Glutamatergic neuron (in vitro differentiated cells): ENCODE results near the gene PRR18. TPM values are rescaled to one million over a fixed set of nuclear protein-coding genes. Genes with fewer than 3 reads are reported as not detected.

Source experiments
- DNase-seq: peaks from one replicate; pipeline ENCODE4 v3.0.0; 2022
- H3K27ac Mint-ChIP-seq: one replicate; pipeline ENCODE4 v1.8.0; 2020; ENCODE audit warnings: mild to moderate bottlenecking, mixed read lengths, inconsistent platforms; ENCODE audit not compliant: unreplicated experiment
- H3K27me3 Mint-ChIP-seq: one replicate; pipeline ENCODE4 v1.8.0; 2020; ENCODE audit warnings: mild to moderate bottlenecking, moderate library complexity, mixed read lengths, inconsistent platforms; ENCODE audit not compliant: unreplicated experiment
- H3K36me3 Mint-ChIP-seq: one replicate; pipeline ENCODE4 v1.8.0; 2020; ENCODE audit warnings: mild to moderate bottlenecking, mixed read lengths, inconsistent platforms; ENCODE audit not compliant: unreplicated experiment
- H3K4me1 Mint-ChIP-seq: one replicate; pipeline ENCODE4 v1.8.0; 2020; ENCODE audit warnings: mild to moderate bottlenecking, low read depth, mixed read lengths, inconsistent platforms; ENCODE audit not compliant: unreplicated experiment
- H3K4me3 Mint-ChIP-seq: one replicate; pipeline ENCODE4 v1.8.0; 2020; ENCODE audit warnings: mild to moderate bottlenecking, mixed read lengths, inconsistent platforms; ENCODE audit not compliant: unreplicated experiment
- H3K9me3 Mint-ChIP-seq: one replicate; pipeline ENCODE4 v1.8.0; 2020; ENCODE audit warnings: mild to moderate bottlenecking, moderate library complexity, mixed read lengths, inconsistent platforms; ENCODE audit not compliant: unreplicated experiment
- total RNA-seq: library from RNA; stranded (reverse); fragmentation: NEBNext Ultra II Directional; extraction: Animal tissue kit (Norgen Biotek cat#: 25700); gene quantifications from one replicate; pipeline ENCODE4 v1.2.1, GENCODE V29; 2021; ENCODE audit not compliant: unreplicated experiment
- TF ChIP-seq, protein P1 (sequence below): fragments of 200-600 bp; sonication (generic); IDR thresholded peaks from one replicate; pipeline ENCODE4 v1.5.0; 2021; ENCODE audit not compliant: partially characterized antibody, unreplicated experiment

Gene PRR18
- total RNA-seq, 1 donor from 2014 or later, result not detected

DNA sequence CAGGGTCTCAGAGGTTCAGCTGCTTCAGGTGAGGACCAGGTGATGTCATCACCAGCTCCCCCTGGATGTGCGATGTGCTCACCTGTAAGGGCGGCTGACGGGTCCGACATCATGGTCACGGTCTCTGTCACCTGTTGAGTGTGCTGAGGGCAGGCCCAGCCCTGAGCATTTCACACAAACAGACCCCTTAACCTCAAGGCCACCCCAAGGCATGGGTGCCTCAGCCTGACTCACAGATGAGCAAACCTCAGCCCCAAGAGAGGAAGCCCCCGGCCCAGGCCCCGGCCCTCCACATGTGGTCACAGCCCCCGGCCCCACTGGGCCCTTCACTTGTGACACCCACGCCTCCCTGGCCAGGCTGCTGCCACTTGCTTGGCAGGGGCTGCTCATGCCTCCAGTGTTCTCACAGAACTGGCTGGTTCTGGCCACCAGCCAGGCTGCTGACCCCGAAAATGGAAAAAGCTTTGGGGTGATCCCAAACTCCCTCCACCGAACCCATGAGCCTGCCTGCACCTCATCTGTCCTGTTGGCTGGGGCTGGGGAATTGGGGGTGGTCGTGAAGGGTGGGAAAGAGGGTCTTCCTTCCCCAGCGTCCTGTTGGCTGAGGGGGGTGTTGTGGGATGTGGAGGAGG lies 33.3 kb downstream of the PRR18 start:
- Mint-ChIP-seq H3K27me3 (peaks cover 1% of the 10 kb centered on the region), H3K36me3 (no peaks in the 10 kb centered on the region), H3K27ac (no peak overlapping the region), H3K4me1 (peaks cover 2% of the 10 kb centered on the region), H3K9me3 (peaks cover 2% of the 10 kb centered on the region), H3K4me3 (no peak overlapping the region)
- no peak for DNase-seq
- TF ChIP-seq, protein P1, sequence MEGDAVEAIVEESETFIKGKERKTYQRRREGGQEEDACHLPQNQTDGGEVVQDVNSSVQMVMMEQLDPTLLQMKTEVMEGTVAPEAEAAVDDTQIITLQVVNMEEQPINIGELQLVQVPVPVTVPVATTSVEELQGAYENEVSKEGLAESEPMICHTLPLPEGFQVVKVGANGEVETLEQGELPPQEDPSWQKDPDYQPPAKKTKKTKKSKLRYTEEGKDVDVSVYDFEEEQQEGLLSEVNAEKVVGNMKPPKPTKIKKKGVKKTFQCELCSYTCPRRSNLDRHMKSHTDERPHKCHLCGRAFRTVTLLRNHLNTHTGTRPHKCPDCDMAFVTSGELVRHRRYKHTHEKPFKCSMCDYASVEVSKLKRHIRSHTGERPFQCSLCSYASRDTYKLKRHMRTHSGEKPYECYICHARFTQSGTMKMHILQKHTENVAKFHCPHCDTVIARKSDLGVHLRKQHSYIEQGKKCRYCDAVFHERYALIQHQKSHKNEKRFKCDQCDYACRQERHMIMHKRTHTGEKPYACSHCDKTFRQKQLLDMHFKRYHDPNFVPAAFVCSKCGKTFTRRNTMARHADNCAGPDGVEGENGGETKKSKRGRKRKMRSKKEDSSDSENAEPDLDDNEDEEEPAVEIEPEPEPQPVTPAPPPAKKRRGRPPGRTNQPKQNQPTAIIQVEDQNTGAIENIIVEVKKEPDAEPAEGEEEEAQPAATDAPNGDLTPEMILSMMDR, result no peak

DNA sequence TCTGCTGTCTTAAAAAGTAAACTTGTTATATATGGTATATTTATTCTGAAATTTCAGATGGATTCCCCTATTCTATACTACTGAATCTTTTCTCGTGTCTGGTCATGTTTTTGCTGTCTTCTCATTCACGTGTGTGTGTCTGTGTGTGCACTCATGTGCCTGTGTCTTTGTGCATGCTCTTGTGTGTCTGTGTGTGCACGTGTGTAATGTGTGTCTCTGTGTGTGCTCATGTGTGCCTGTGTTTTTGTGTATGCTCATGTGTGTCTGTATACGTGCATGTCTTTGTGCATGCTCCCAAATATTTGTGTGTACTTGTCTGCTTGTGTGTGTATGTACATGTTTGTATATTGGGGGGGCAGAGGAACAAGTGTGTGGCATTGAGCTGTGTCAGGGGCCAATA lies 34.0 kb downstream of the PRR18 start:
- DNase-seq, result no peak
- Mint-ChIP-seq H3K36me3 (no peaks in the 10 kb centered on the region), H3K4me1 (peaks cover 2% of the 10 kb centered on the region), H3K4me3 (no peak overlapping the region), H3K27ac (no peak overlapping the region), H3K9me3 (peaks cover 2% of the 10 kb centered on the region), H3K27me3 (peaks cover 1% of the 10 kb centered on the region)
- TF ChIP-seq, protein P1, result no peak

DNA sequence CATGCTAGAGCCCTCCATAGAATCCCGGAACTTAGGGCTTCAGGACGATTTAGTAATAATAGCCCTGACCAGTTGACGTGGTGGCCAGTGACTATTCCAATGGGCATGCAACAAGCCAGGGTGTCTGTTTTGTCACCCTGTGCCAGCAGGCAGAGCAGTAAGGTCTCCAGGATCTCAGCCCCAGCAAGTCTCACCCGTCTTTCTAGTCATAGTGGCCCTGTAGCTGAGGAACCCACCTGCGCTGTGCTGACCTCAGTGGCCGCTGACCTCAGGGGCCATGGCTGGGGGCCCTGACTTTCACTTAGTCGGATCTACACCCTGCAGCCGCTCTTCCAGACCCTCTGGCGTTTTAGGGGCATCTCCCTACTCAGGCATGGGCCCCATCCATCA lies 36.8 kb downstream of the PRR18 start:
- H3K27me3 Mint-ChIP-seq, result peaks cover 3% of the 10 kb centered on the region
- peaks cover 2% of the 10 kb centered on the region for H3K9me3 Mint-ChIP-seq
- H3K4me3 Mint-ChIP-seq, result no peak overlapping the region
- DNase-seq, result no peak
- TF ChIP-seq, protein P1, result no peak
- no peak overlapping the region for H3K27ac Mint-ChIP-seq
- H3K4me1 Mint-ChIP-seq, result peaks cover 2% of the 10 kb centered on the region
- no peaks in the 10 kb centered on the region for H3K36me3 Mint-ChIP-seq

DNA sequence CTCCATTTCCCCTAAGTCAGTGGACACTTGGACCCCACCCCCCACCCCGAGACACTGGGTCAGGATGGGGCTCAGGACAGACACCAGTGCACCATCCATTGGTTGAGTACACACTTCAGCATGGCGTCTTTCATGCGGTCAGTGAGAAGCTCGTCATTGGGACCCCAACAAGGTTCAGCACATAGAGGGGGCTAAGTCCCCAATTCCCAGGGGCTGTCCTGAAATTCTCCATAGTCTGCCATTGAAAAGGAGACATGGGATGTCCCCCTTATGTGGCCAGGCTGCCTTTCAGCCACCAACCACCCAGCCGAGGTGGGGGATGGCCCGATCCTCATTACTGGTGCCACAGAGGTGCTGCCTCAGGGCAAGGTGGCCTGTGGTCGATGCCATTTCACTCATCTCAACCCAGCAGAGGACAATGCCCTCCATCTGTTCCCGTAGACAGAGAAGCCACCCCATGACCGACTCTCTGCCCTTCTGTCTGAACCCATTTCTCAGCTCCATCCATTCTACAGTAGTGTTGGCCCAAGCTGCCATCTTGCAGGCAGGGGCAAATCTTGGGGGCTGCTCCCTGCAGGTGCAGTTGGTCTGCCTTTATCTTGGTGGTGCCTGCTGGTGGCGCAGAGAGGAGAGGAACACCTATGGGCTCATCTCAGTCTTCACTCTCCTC lies 37.4 kb downstream of the PRR18 start:
- H3K4me3 Mint-ChIP-seq, result no peak overlapping the region

More for the DNA sequence above, 37.4 kb downstream of the PRR18 start:
- no peaks in the 10 kb centered on the region for H3K36me3 Mint-ChIP-seq
- TF ChIP-seq, protein P1, result no peak
- peaks cover 2% of the 10 kb centered on the region for H3K9me3 Mint-ChIP-seq
- H3K27me3 Mint-ChIP-seq, result peaks cover 2% of the 10 kb centered on the region
- no peak overlapping the region for H3K27ac Mint-ChIP-seq
- peaks cover 1% of the 10 kb centered on the region for H3K4me1 Mint-ChIP-seq
- DNase-seq, result no peak
